Stomach (tissue), 9 donors: Measurements from ENCODE around the gene SPACDR. TPM values are rescaled to one million over a fixed set of nuclear protein-coding genes. Genes with fewer than 3 reads are reported as not detected.
A peak's percentile ranks its signal among the peaks of the same experiment; 100 is the strongest.

Experiments used
- DNase-seq, 2 donors: peaks; one replicate each; pipeline versions ENCODE4 v3.0.0 to v3.0.0-alpha.2; 2013 to 2019
- H3K27ac ChIP-seq, 5 donors: fragments of 200-600 bp in 4 of 5; sonication (generic) in 4 of 5; one replicate each; pipeline ENCODE4 v1.5.1; 2013 to 2019; ENCODE audit warnings: mild to moderate bottlenecking in 1 of 5, moderate library complexity in 1 of 5
- H3K27me3 ChIP-seq, 3 donors: fragments of 200-600 bp; sonication (generic); one replicate each; pipeline ENCODE4 v1.5.1; 2017 to 2019; ENCODE audit warnings: mixed run types in 1 of 3
- H3K36me3 ChIP-seq, 4 donors: fragments of 200-600 bp; sonication (generic); 1 replicate in 3 of 4; 2 replicates in 1 of 4; pipeline ENCODE4 v1.5.1; 2016 to 2019
- H3K4me1 ChIP-seq, 4 donors: fragments of 200-600 bp; sonication (generic); one replicate each; pipeline ENCODE4 v1.5.1; 2016 to 2019
- H3K4me3 ChIP-seq, 4 donors: fragments of 200-600 bp; sonication (generic) in 3 of 4; one replicate each; pipeline ENCODE4 v1.5.1; 2016 to 2019; ENCODE audit warnings: mild to moderate bottlenecking in 1 of 4
- H3K9me3 ChIP-seq, 4 donors: fragments of 200-600 bp; sonication (generic); one replicate each; pipeline ENCODE4 v1.5.1; 2016 to 2019
- EP300 ChIP-seq: sonication (generic); formaldehyde crosslinking; IDR thresholded peaks from one replicate; pipeline ENCODE4 v1.6.1; 2017; ENCODE audit warnings: antibody characterized with exemption
- POLR2A ChIP-seq, 4 donors: fragments of 450-650 bp; IDR thresholded peaks; one replicate each; pipeline ENCODE4 v1.6.1; 2016; ENCODE audit warnings: antibody characterized with exemption in 4 of 4, control low read depth in 2 of 4, mild to moderate bottlenecking in 1 of 4, moderate library complexity in 1 of 4
- POLR2AphosphoS5 ChIP-seq, 3 donors: sonication (generic); formaldehyde crosslinking; IDR thresholded peaks; one replicate each; pipeline ENCODE4 v1.6.1; 2016; ENCODE audit warnings: antibody characterized with exemption in 3 of 3
- WGBS, 5 donors: extraction: QIAGEN DNeasy Blood & Tissue Kit in 3 of 5; methylation state at CpG; one replicate each; pipeline versions ENCODE4 v1.1.5 to v1.1.7; 2013 to 2018; 5-methylcytosine and 5-hydroxymethylcytosine counted together
- intact Hi-C: fragments of 100-400 bp; cut with DNase I; formaldehyde crosslinking; loops from one replicate; pipeline ENCODE4 v1.15.1; 2023; ENCODE audit warnings: low total_unique reads
- polyA plus RNA-seq, 3 donors: library from polyadenylated mRNA; stranded (reverse); fragments of 200-250 nt; gene quantifications; one replicate each; pipeline ENCODE4 v1.2.3, GENCODE V29; 2013
- total RNA-seq, 5 donors: library from RNA; depleted of rRNA; stranded (reverse); fragments of >200 nt; gene quantifications; one replicate each; pipeline versions ENCODE4 v1.1.0 to v1.2.3, GENCODE V29; 2014 to 2016
- TF ChIP-seq, protein P1 (sequence below), 7 experiments: fragments of 450-650 bp in 4 of 7; fragments of 200-600 bp in 3 of 7; sonication (generic) in 3 of 7; IDR thresholded peaks; one replicate each; pipeline ENCODE4 v1.5.1; 2016 to 2019; ENCODE audit warnings: antibody characterized with exemption in 7 of 7, control low read depth in 2 of 7, mild to moderate bottlenecking in 1 of 7
- donor health status: healthy with polysubstance abuse.
- donor health status: Bipolar disorder and iron deficiency.
- donor health status: healthy.

Gene SPACDR
- total and polyA plus RNA-seq, 8 donors: 0.65 to 2.3 (median 1.1) TPM; not detected in 5

DNA sequence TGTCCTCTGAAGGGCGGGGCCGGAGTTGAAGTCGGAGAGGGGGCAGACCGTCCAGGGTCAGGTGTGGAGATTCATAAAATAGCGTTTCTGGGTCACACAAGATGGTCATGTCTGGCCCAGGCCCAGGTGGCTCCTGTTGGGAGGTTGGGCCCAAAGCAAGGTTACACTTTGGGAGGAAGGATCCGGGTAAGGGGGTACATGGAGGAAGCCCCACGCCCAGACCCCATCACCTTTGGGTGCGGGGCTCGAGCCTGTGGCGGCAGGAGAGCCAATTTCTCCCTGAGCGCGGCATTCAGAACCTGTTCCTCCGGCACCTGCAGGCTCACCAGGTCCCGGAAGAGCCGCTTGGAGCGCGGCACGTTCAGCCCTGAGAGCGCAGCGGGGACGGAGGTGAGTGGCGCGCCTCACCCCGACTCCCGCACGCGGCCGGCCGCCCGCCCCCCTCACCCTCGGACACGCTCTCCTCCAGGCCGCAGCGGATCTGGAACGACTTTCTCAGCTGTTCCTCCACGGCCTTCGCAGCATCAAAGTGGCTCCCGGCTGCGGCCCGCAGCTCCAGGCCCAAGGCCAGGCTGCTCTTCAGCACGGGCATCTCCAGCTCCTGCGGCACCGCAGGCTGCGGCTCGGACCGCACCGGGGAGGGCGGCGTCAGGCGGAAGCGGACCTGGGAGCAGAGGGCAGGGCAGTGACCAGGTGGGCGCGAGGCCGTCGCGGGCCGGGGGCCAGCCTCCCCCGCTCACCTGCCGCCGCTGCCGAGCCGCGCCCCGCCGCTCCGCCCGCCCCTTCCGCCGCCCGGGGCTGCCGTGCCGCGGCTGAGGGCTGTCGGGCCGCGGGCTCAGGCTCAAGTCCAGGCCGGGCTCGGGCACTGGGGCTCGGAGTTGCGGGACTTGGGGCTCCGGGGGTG lies 28.4 kb downstream of the SPACDR start:
- WGBS, 5 donors: 0 to 5% (median 2%) methylated on average over 33 to 79 of the region's 81 CpGs
- H3K27me3 ChIP-seq: no peaks in the 10 kb centered on the region
- intact Hi-C loops: no loop called here
- DNase-seq: peak; percentile 64 to 80
- peak overlapping the region; percentile 96 to 99 (median 97) for H3K27ac ChIP-seq
- peaks cover 12 to 43% (median 32%) of the 10 kb centered on the region in 4 donors for H3K36me3 ChIP-seq
- no peaks in the 10 kb centered on the region for H3K9me3 ChIP-seq
- peak overlapping the region; percentile 78 to 97 (median 86) for H3K4me3 ChIP-seq
- H3K4me1 ChIP-seq: peaks cover 32 to 55% (median 54%) of the 10 kb centered on the region in 4 donors
- TF ChIP-seq POLR2A (IDR thresholded peaks at IDR 0.05): peak in 1 of 4 donors; percentile 36
- TF ChIP-seq, protein P1, sequence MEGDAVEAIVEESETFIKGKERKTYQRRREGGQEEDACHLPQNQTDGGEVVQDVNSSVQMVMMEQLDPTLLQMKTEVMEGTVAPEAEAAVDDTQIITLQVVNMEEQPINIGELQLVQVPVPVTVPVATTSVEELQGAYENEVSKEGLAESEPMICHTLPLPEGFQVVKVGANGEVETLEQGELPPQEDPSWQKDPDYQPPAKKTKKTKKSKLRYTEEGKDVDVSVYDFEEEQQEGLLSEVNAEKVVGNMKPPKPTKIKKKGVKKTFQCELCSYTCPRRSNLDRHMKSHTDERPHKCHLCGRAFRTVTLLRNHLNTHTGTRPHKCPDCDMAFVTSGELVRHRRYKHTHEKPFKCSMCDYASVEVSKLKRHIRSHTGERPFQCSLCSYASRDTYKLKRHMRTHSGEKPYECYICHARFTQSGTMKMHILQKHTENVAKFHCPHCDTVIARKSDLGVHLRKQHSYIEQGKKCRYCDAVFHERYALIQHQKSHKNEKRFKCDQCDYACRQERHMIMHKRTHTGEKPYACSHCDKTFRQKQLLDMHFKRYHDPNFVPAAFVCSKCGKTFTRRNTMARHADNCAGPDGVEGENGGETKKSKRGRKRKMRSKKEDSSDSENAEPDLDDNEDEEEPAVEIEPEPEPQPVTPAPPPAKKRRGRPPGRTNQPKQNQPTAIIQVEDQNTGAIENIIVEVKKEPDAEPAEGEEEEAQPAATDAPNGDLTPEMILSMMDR (IDR thresholded peaks at IDR 0.05): no peak
- no peak for TF ChIP-seq EP300
- TF ChIP-seq POLR2AphosphoS5 (IDR thresholded peaks at IDR 0.05): peak in 2 of 3 donors; percentile 18 to 38

DNA sequence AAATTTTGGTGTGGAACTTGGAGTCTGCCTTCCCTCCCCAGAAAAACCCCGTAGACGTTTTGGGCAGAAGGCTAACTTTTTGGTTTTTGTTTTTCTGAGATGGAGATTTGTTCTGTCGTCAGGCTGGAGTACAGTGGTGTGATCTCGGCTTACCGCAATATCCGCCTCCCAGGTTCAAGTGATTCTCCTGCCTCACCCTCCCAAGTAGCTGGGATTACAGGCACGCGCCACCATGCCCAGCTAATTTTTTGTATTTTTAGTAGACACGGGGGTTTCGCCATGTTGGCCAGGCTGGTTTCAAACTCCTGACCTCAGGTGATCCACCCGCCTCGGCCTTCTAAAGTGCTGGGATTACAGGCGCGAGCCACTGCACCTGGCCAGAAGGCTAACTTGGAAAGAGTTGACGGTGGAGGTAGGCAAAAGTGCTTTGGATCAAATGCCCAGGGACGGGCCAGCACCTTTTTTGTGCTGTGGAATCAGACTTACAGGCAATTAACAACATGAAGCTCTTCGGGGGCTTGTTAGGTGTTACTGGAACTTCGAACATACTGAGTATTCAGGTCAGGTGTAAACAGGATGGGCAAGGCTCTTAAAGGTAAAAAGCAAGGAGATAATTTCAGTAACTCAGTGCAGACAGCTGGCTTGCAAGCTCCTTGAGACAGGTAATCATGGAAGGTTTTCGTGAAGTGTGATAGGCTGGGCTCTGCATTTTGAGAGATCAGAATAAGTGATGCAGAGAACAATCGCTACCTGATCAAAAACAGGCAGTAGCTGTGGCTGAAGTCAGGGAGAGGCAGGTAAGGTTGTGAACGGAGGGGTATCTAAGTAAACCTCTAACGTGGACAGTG lies 29.5 kb downstream of the SPACDR start:
- DNase-seq: peak in 1 of 2 donors; percentile 6
- 69 to 77% (median 75%) methylated on average over 21 to 22 of the region's 22 CpGs for WGBS, 5 donors
- H3K4me1 ChIP-seq: peaks cover 36 to 62% (median 59%) of the 10 kb centered on the region in 4 donors
- TF ChIP-seq POLR2AphosphoS5 (IDR thresholded peaks at IDR 0.05): no peak
- TF ChIP-seq EP300: no peak
- no peak for TF ChIP-seq POLR2A (IDR thresholded peaks at IDR 0.05)
- TF ChIP-seq, protein P1 (IDR thresholded peaks at IDR 0.05): no peak
- H3K9me3 ChIP-seq: no peaks in the 10 kb centered on the region
- peak overlapping the region in 4 of 5 donors; percentile 97 to 99 (median 97) for H3K27ac ChIP-seq
- H3K36me3 ChIP-seq: peaks cover 12 to 43% (median 32%) of the 10 kb centered on the region in 4 donors
- H3K4me3 ChIP-seq: peak overlapping the region; percentile 78 to 97 (median 86)
- no peaks in the 10 kb centered on the region for H3K27me3 ChIP-seq
- intact Hi-C loops: no loop called here

- H3K4me1 ChIP-seq: peaks cover 36 to 62% (median 59%) of the 10 kb centered on the region in 4 donors
- H3K4me3 ChIP-seq: no peak overlapping the region
- H3K9me3 ChIP-seq: no peaks in the 10 kb centered on the region
- 74 to 78% (median 77%) methylated on average over 10 of the region's 10 CpGs for WGBS, 5 donors
- DNase-seq: peak in 1 of 2 donors; percentile 14
- H3K27ac ChIP-seq: peak overlapping the region in 3 of 5 donors; percentile 8 to 97 (median 26)
- TF ChIP-seq, protein P1 (IDR thresholded peaks at IDR 0.05): no peak
- TF ChIP-seq POLR2A (IDR thresholded peaks at IDR 0.05): no peak
- TF ChIP-seq POLR2AphosphoS5 (IDR thresholded peaks at IDR 0.05): no peak
- no peak for TF ChIP-seq EP300
- no peaks in the 10 kb centered on the region for H3K27me3 ChIP-seq
- H3K36me3 ChIP-seq: peaks cover 12 to 43% (median 32%) of the 10 kb centered on the region in 4 donors
- intact Hi-C loops: no loop called here
These were observed 30.3 kb downstream of the SPACDR start for GRCh38 chr7:100433592-100434296.
